GM23338 (cell line): ENCODE measurements around the gene KCNQ1OT1. TPM values are rescaled to one million over a fixed set of nuclear protein-coding genes. Genes with fewer than 3 reads are reported as not detected.

Experiments used
- ATAC-seq: fragments of 200-7000 bp; cut with Tn5 transposase; 3 replicates; pipeline ENCODE4 v1.9.1; 2020
- DNase-seq: peaks from one replicate; pipeline ENCODE4 v3.0.0-alpha.2; 2015; ENCODE audit warnings: low spot score
- H2AFZ ChIP-seq: fragments of 200-600 bp; sonication (generic); 2 replicates; pipeline ENCODE4 v1.8.0; 2016; ENCODE audit warnings: antibody characterized with exemption, mild to moderate bottlenecking, moderate library complexity
- H3F3A ChIP-seq: fragments of 200-600 bp; sonication (generic); replicated peaks from 2 replicates; pipeline ENCODE4 v1.8.0; 2017; ENCODE audit warnings: antibody characterized with exemption, mixed run types, low read depth
- H3K27ac ChIP-seq: fragments of 200-600 bp; sonication (generic); 2 replicates; pipeline ENCODE4 v1.6.1; 2016; ENCODE audit warnings: low read depth
- H3K27me3 ChIP-seq: fragments of 200-600 bp; sonication (generic); 2 replicates; pipeline ENCODE4 v1.8.0; 2016; ENCODE audit warnings: mild to moderate bottlenecking, mixed run types, moderate library complexity; ENCODE audit not compliant: insufficient read depth
- H3K36me3 ChIP-seq: fragments of 200-600 bp; sonication (generic); 2 replicates; pipeline ENCODE4 v1.8.0; 2016; ENCODE audit warnings: mild to moderate bottlenecking; ENCODE audit not compliant: insufficient read depth
- H3K4me1 ChIP-seq: fragments of 200-600 bp; sonication (generic); 2 replicates; pipeline ENCODE4 v1.8.0; 2016; ENCODE audit warnings: mild to moderate bottlenecking, moderate library complexity; ENCODE audit not compliant: insufficient read depth
- H3K4me2 ChIP-seq: fragments of 200-600 bp; sonication (generic); 2 replicates; pipeline ENCODE4 v1.7.1; 2017; ENCODE audit warnings: mixed run types
- H3K4me3 ChIP-seq: fragments of 200-600 bp; sonication (generic); 2 replicates; pipeline ENCODE4 v1.6.1; 2016; ENCODE audit warnings: mixed run types
- H3K79me2 ChIP-seq: fragments of 200-600 bp; sonication (generic); replicated peaks from 2 replicates; pipeline ENCODE4 v1.8.0; 2017; ENCODE audit warnings: mild to moderate bottlenecking; ENCODE audit not compliant: insufficient read depth
- H3K9me2 ChIP-seq: fragments of 200-600 bp; sonication (generic); 2 replicates; pipeline ENCODE4 v1.8.0; 2017; ENCODE audit not compliant: insufficient read depth
- H4K20me1 ChIP-seq: fragments of 200-600 bp; sonication (generic); replicated peaks from 2 replicates; pipeline ENCODE4 v1.8.0; 2017; ENCODE audit warnings: mild to moderate bottlenecking; ENCODE audit not compliant: insufficient read depth
- H3K27ac Mint-ChIP-seq: 2 replicates; pipeline ENCODE4 v1.8.0; 2020; ENCODE audit warnings: inconsistent platforms, mild to moderate bottlenecking, moderate library complexity, mixed read lengths
- H3K27me3 Mint-ChIP-seq: 3 replicates; pipeline ENCODE4 v1.8.0; 2022; ENCODE audit warnings: low read depth, mild to moderate bottlenecking, moderate library complexity, mixed read lengths, inconsistent platforms; ENCODE audit not compliant: insufficient read depth, poor library complexity
- H3K36me3 Mint-ChIP-seq: 3 replicates; pipeline ENCODE4 v1.8.0; 2021; ENCODE audit warnings: low read depth, mild to moderate bottlenecking, inconsistent platforms, moderate library complexity, mixed read lengths
- H3K4me1 Mint-ChIP-seq: 3 replicates; pipeline ENCODE4 v1.8.0; 2020; ENCODE audit warnings: mild to moderate bottlenecking, inconsistent platforms, mixed read lengths
- H3K4me3 Mint-ChIP-seq: 3 replicates; pipeline ENCODE4 v1.8.0; 2021; ENCODE audit warnings: moderate library complexity, mild to moderate bottlenecking, inconsistent platforms, mixed read lengths
- H3K9me3 Mint-ChIP-seq: 3 replicates; pipeline ENCODE4 v1.8.0; 2020; ENCODE audit warnings: moderate library complexity, mild to moderate bottlenecking, inconsistent platforms, mixed read lengths
- CREB1 ChIP-seq: fragments of 250-450 bp; sonication (Bioruptor Pico); IDR thresholded peaks from 2 replicates; pipeline ENCODE4 v1.5.0; 2020; ENCODE audit warnings: low read depth, mild to moderate bottlenecking, moderate library complexity
- EZH2 ChIP-seq: fragments of 200-600 bp; sonication (generic); IDR thresholded peaks from one replicate; pipeline ENCODE4 v1.8.0; 2017; ENCODE audit warnings: antibody characterized with exemption, mild to moderate bottlenecking, low read depth; ENCODE audit not compliant: unreplicated experiment
- EZH2phosphoT487 ChIP-seq: fragments of 200-600 bp; sonication (generic); IDR thresholded peaks from one replicate; pipeline ENCODE4 v1.8.1; 2018; ENCODE audit warnings: antibody characterized with exemption; ENCODE audit not compliant: unreplicated experiment
- JUNB ChIP-seq: IDR thresholded peaks from one replicate; pipeline ENCODE4 v1.6.1; 2016; ENCODE audit warnings: antibody characterized with exemption; ENCODE audit not compliant: unreplicated experiment
- NANOG ChIP-seq: IDR thresholded peaks from 2 replicates; pipeline ENCODE4 v1.6.1; 2016; ENCODE audit warnings: antibody characterized with exemption, borderline replicate concordance
- POLR2AphosphoS5 ChIP-seq: IDR thresholded peaks from 2 replicates; pipeline ENCODE4 v1.6.1; 2016; ENCODE audit warnings: antibody characterized with exemption, low read depth
- STAT1 ChIP-seq: IDR thresholded peaks from one replicate; pipeline ENCODE4 v1.6.1; 2016; ENCODE audit warnings: antibody characterized with exemption; ENCODE audit not compliant: unreplicated experiment
- ZNF114 ChIP-seq: fragments of 250-450 bp; sonication (Bioruptor Pico); IDR thresholded peaks from 2 replicates; pipeline ENCODE4 v1.5.0; 2020; ENCODE audit warnings: mild to moderate bottlenecking, moderate library complexity
- ZNF331 ChIP-seq: fragments of 250-450 bp; sonication (Bioruptor Pico); IDR thresholded peaks from 2 replicates; pipeline ENCODE4 v1.5.0; 2020; ENCODE audit warnings: low read depth, mild to moderate bottlenecking, moderate library complexity
- polyA plus RNA-seq: library from polyadenylated mRNA; unstranded; fragments of >200 nt; fragmentation: Nextera tagmentation; extraction: Ambion mirVana; gene quantifications from 2 replicates; pipeline ENCODE4 v1.2.1, GENCODE V29; 2016
- total RNA-seq: library from RNA; depleted of rRNA; stranded (reverse); fragments of >200 nt; shearing (Covaris generic); gene quantifications from 2 replicates; pipeline ENCODE4 v1.2.3, GENCODE V29; 2014
- TF ChIP-seq, protein P1 (sequence below): fragments of 250-450 bp; sonication (Bioruptor Pico); IDR thresholded peaks from 2 replicates; pipeline ENCODE4 v1.5.0; 2020; ENCODE audit warnings: mild to moderate bottlenecking, moderate library complexity
- TF ChIP-seq, protein P2 (sequence below): IDR thresholded peaks from one replicate; pipeline ENCODE4 v1.6.1; 2018; ENCODE audit warnings: antibody characterized with exemption; ENCODE audit not compliant: unreplicated experiment
- TF ChIP-seq, protein P3 (sequence below), 2 experiments: fragments of 200-600 bp in 1 of 2; sonication (generic) in 1 of 2; conservative IDR thresholded peaks; 2 replicates each; pipeline versions ENCODE4 v1.5.1 to v1.6.1; 2016 to 2017; ENCODE audit warnings: antibody characterized with exemption in 2 of 2, low read depth in 2 of 2, mild to moderate bottlenecking in 2 of 2, moderate library complexity in 1 of 2
- TF ChIP-seq, protein P4 (sequence below): IDR thresholded peaks from 2 replicates; pipeline ENCODE4 v1.6.1; 2016; ENCODE audit warnings: antibody characterized with exemption

Gene KCNQ1OT1
- total and polyA plus RNA-seq, 2 experiments from 2014 or later, result 1.5 to 4.2 TPM

DNA sequence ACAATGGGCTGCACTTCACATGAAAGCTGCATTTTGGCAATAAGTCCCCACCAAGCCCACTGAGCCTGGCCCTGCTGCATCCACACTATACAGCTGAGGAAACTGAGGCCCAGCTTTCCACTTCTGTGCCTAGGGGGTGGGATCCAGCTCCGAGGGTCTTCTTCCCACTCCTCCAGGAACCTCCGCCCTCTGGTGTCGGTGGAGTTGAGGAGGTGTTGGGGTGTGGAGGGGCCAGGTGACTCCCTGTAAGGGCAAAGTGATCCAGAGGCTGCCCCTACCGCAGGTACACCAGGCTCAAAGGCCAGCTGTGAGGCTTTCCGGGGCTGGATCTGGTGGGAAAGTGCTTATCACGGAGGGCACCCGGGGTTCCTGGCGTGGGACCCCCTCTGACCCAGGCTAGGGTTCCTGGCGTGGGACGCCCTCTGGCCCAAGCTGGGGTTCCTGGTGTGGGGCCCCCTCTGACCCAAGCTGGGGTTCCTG, 130.0 kb downstream of the KCNQ1OT1 start (continued):
- TF ChIP-seq, protein P1, sequence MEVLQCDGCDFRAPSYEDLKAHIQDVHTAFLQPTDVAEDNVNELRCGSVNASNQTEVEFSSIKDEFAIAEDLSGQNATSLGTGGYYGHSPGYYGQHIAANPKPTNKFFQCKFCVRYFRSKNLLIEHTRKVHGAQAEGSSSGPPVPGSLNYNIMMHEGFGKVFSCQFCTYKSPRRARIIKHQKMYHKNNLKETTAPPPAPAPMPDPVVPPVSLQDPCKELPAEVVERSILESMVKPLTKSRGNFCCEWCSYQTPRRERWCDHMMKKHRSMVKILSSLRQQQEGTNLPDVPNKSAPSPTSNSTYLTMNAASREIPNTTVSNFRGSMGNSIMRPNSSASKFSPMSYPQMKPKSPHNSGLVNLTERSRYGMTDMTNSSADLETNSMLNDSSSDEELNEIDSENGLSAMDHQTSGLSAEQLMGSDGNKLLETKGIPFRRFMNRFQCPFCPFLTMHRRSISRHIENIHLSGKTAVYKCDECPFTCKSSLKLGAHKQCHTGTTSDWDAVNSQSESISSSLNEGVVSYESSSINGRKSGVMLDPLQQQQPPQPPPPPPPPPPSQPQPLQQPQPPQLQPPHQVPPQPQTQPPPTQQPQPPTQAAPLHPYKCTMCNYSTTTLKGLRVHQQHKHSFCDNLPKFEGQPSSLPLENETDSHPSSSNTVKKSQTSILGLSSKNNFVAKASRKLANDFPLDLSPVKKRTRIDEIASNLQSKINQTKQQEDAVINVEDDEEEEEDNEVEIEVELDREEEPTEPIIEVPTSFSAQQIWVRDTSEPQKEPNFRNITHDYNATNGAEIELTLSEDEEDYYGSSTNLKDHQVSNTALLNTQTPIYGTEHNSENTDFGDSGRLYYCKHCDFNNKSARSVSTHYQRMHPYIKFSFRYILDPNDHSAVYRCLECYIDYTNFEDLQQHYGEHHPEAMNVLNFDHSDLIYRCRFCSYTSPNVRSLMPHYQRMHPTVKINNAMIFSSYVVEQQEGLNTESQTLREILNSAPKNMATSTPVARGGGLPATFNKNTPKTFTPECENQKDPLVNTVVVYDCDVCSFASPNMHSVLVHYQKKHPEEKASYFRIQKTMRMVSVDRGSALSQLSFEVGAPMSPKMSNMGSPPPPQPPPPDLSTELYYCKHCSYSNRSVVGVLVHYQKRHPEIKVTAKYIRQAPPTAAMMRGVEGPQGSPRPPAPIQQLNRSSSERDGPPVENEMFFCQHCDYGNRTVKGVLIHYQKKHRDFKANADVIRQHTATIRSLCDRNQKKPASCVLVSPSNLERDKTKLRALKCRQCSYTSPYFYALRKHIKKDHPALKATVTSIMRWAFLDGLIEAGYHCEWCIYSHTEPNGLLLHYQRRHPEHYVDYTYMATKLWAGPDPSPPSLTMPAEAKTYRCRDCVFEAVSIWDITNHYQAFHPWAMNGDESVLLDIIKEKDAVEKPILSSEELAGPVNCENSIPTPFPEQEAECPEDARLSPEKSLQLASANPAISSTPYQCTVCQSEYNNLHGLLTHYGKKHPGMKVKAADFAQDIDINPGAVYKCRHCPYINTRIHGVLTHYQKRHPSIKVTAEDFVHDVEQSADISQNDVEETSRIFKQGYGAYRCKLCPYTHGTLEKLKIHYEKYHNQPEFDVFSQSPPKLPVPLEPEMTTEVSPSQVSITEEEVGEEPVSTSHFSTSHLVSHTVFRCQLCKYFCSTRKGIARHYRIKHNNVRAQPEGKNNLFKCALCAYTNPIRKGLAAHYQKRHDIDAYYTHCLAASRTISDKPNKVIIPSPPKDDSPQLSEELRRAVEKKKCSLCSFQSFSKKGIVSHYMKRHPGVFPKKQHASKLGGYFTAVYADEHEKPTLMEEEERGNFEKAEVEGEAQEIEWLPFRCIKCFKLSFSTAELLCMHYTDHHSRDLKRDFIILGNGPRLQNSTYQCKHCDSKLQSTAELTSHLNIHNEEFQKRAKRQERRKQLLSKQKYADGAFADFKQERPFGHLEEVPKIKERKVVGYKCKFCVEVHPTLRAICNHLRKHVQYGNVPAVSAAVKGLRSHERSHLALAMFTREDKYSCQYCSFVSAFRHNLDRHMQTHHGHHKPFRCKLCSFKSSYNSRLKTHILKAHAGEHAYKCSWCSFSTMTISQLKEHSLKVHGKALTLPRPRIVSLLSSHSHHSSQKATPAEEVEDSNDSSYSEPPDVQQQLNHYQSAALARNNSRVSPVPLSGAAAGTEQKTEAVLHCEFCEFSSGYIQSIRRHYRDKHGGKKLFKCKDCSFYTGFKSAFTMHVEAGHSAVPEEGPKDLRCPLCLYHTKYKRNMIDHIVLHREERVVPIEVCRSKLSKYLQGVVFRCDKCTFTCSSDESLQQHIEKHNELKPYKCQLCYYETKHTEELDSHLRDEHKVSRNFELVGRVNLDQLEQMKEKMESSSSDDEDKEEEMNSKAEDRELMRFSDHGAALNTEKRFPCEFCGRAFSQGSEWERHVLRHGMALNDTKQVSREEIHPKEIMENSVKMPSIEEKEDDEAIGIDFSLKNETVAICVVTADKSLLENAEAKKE (CRISPR knock-in tag), result no peak
- TF ChIP-seq STAT1 (no peak), NANOG (no peak), EZH2 (no peak), POLR2AphosphoS5 (no peak), ZNF331 (CRISPR knock-in tag) (no peak), JUNB (no peak)

DNA sequence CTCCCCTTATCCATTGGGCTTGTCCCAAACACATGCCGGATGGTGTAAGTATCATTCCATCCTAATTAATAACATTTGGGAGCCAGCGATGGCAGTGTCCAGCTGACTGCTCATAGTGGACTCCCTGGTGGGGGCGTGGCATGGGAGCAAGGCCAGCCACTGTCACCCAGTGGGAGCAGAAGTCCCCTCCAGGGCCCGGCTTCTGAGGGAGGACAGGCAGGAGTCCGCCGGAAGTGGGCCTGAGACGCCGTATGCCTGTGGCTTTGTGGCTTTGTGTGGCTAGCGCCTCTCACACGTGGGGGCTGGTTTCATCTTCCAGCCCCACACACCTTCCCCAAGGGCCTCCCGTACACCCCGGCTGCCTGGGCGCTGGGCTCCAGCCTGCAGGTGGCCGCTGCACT, 130.5 kb downstream of the KCNQ1OT1 start:
- H3K4me3 ChIP-seq, result no peak overlapping the region
- H3K36me3 ChIP-seq, result no peaks in the 10 kb centered on the region
- H3K79me2 ChIP-seq, result no peaks in the 10 kb centered on the region
- H4K20me1 ChIP-seq, result no peaks in the 10 kb centered on the region; the same call in 1 of the 2 replicates
- H3K9me2 ChIP-seq, result no peaks in the 10 kb centered on the region
- ATAC-seq, result no peak
- DNase-seq, result no peak
- peaks cover 33% of the 10 kb centered on the region for H3K27me3 ChIP-seq
- H3K4me2 ChIP-seq, result no peak overlapping the region
- H2AFZ ChIP-seq, result no peak overlapping the region
- Mint-ChIP-seq H3K27ac (no peak overlapping the region), H3K36me3 (no peaks in the 10 kb centered on the region), H3K4me1 (no peaks in the 10 kb centered on the region), H3K9me3 (no peaks in the 10 kb centered on the region), H3K27me3 (peaks cover 50% of the 10 kb centered on the region), H3K4me3 (no peak overlapping the region)
- H3K27ac ChIP-seq, result no peak overlapping the region
- H3F3A ChIP-seq, result no peaks in the 10 kb centered on the region
- H3K4me1 ChIP-seq, result no peaks in the 10 kb centered on the region
- TF ChIP-seq, protein P2, sequence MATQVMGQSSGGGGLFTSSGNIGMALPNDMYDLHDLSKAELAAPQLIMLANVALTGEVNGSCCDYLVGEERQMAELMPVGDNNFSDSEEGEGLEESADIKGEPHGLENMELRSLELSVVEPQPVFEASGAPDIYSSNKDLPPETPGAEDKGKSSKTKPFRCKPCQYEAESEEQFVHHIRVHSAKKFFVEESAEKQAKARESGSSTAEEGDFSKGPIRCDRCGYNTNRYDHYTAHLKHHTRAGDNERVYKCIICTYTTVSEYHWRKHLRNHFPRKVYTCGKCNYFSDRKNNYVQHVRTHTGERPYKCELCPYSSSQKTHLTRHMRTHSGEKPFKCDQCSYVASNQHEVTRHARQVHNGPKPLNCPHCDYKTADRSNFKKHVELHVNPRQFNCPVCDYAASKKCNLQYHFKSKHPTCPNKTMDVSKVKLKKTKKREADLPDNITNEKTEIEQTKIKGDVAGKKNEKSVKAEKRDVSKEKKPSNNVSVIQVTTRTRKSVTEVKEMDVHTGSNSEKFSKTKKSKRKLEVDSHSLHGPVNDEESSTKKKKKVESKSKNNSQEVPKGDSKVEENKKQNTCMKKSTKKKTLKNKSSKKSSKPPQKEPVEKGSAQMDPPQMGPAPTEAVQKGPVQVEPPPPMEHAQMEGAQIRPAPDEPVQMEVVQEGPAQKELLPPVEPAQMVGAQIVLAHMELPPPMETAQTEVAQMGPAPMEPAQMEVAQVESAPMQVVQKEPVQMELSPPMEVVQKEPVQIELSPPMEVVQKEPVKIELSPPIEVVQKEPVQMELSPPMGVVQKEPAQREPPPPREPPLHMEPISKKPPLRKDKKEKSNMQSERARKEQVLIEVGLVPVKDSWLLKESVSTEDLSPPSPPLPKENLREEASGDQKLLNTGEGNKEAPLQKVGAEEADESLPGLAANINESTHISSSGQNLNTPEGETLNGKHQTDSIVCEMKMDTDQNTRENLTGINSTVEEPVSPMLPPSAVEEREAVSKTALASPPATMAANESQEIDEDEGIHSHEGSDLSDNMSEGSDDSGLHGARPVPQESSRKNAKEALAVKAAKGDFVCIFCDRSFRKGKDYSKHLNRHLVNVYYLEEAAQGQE, result no peak
- TF ChIP-seq EZH2phosphoT487, result no peak
- TF ChIP-seq STAT1, result no peak
- TF ChIP-seq EZH2, result no peak
- TF ChIP-seq ZNF114 (CRISPR knock-in tag), result no peak
- no peak for TF ChIP-seq CREB1 (CRISPR knock-in tag)
- TF ChIP-seq, protein P3, sequence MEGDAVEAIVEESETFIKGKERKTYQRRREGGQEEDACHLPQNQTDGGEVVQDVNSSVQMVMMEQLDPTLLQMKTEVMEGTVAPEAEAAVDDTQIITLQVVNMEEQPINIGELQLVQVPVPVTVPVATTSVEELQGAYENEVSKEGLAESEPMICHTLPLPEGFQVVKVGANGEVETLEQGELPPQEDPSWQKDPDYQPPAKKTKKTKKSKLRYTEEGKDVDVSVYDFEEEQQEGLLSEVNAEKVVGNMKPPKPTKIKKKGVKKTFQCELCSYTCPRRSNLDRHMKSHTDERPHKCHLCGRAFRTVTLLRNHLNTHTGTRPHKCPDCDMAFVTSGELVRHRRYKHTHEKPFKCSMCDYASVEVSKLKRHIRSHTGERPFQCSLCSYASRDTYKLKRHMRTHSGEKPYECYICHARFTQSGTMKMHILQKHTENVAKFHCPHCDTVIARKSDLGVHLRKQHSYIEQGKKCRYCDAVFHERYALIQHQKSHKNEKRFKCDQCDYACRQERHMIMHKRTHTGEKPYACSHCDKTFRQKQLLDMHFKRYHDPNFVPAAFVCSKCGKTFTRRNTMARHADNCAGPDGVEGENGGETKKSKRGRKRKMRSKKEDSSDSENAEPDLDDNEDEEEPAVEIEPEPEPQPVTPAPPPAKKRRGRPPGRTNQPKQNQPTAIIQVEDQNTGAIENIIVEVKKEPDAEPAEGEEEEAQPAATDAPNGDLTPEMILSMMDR (conservative IDR thresholded peaks at IDR 0.05; ENCODE audit: low read depth in 2 of 2), result no peak
- TF ChIP-seq, protein P4, sequence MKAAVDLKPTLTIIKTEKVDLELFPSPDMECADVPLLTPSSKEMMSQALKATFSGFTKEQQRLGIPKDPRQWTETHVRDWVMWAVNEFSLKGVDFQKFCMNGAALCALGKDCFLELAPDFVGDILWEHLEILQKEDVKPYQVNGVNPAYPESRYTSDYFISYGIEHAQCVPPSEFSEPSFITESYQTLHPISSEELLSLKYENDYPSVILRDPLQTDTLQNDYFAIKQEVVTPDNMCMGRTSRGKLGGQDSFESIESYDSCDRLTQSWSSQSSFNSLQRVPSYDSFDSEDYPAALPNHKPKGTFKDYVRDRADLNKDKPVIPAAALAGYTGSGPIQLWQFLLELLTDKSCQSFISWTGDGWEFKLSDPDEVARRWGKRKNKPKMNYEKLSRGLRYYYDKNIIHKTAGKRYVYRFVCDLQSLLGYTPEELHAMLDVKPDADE, result no peak
- no peak for TF ChIP-seq ZNF331 (CRISPR knock-in tag)
